Mesenchymal stem cell (in vitro differentiated cells and primary cell): ENCODE results near the gene SUSD4.

Experiments used
- DNase-seq: peaks from one replicate; pipeline ENCODE4 v3.0.0-alpha.2; 2013
- H2AFZ ChIP-seq: one replicate; pipeline ENCODE4 v1.6.1; 2013; ENCODE audit warnings: low read depth, mild to moderate bottlenecking, control low read depth, inconsistent platforms, low read length, moderate library complexity
- H2AK5ac ChIP-seq: 2 replicates; pipeline ENCODE4 v1.6.1; 2013; ENCODE audit warnings: low read length, moderate library complexity, mild to moderate bottlenecking, inconsistent platforms; ENCODE audit not compliant: severe bottlenecking
- H2BK120ac ChIP-seq: one replicate; pipeline ENCODE4 v1.6.1; 2013; ENCODE audit warnings: low read depth, mild to moderate bottlenecking, inconsistent platforms, low read length, moderate library complexity
- H2BK12ac ChIP-seq, 2 experiments: one replicate each; pipeline ENCODE4 v1.6.1; 2013; ENCODE audit warnings: inconsistent platforms in 2 of 2, low read length in 2 of 2, mild to moderate bottlenecking in 2 of 2, moderate library complexity in 2 of 2, control low read depth in 1 of 2
- H2BK15ac ChIP-seq: one replicate; pipeline ENCODE4 v1.6.1; 2013; ENCODE audit warnings: mild to moderate bottlenecking, low read depth, inconsistent platforms; ENCODE audit not compliant: poor library complexity, severe bottlenecking
- H2BK5ac ChIP-seq: 2 replicates; pipeline ENCODE4 v1.6.1; 2013; ENCODE audit warnings: low read depth, mild to moderate bottlenecking, low read length, control low read depth, inconsistent platforms; ENCODE audit not compliant: poor library complexity, severe bottlenecking
- H3K14ac ChIP-seq, 2 experiments: one replicate each; pipeline ENCODE4 v1.6.1; 2013; ENCODE audit warnings: inconsistent platforms in 2 of 2, low read length in 2 of 2, control low read depth in 1 of 2, mild to moderate bottlenecking in 1 of 2, moderate library complexity in 1 of 2
- H3K18ac ChIP-seq, 2 experiments: one replicate each; pipeline ENCODE4 v1.6.1; 2013; ENCODE audit warnings: inconsistent platforms in 2 of 2, low read length in 2 of 2, control low read depth in 1 of 2, low read depth in 1 of 2, mild to moderate bottlenecking in 1 of 2
- H3K23ac ChIP-seq, 2 experiments: one replicate each; pipeline ENCODE4 v1.6.1; 2013; ENCODE audit warnings: inconsistent platforms in 2 of 2, low read length in 2 of 2, mild to moderate bottlenecking in 2 of 2, moderate library complexity in 2 of 2, control low read depth in 1 of 2
- H3K27ac ChIP-seq: 2 replicates; pipeline ENCODE4 v1.5.1; 2013; ENCODE audit warnings: mild to moderate bottlenecking, moderate library complexity, low read length, control low read depth, inconsistent platforms; ENCODE audit not compliant: poor library complexity, severe bottlenecking
- H3K27me3 ChIP-seq, 2 experiments: 2 replicates each; pipeline versions ENCODE4 v1.6.1 to v1.7.0; 2013; ENCODE audit warnings: low read length in 2 of 2, mild to moderate bottlenecking in 2 of 2, moderate library complexity in 2 of 2, control low read depth in 1 of 2, inconsistent platforms in 1 of 2; ENCODE audit not compliant: control insufficient read depth in 1 of 2, insufficient read depth in 1 of 2
- H3K36me3 ChIP-seq, 2 experiments: 2 replicates each; pipeline versions ENCODE4 v1.6.1 to v1.7.0; 2013; ENCODE audit warnings: low read length in 2 of 2, control low read depth in 1 of 2, inconsistent platforms in 1 of 2, low read depth in 1 of 2, mild to moderate bottlenecking in 1 of 2; ENCODE audit not compliant: insufficient read depth in 2 of 2, control insufficient read depth in 1 of 2
- H3K4ac ChIP-seq, 2 experiments: one replicate each; pipeline ENCODE4 v1.6.1; 2013; ENCODE audit warnings: inconsistent platforms in 2 of 2, low read length in 2 of 2, mild to moderate bottlenecking in 2 of 2, moderate library complexity in 2 of 2, control low read depth in 1 of 2, low read depth in 1 of 2
- H3K4me1 ChIP-seq: 2 replicates; pipeline ENCODE4 v1.6.1; 2013; ENCODE audit warnings: low read depth, low read length, control low read depth; ENCODE audit not compliant: control insufficient read depth, insufficient read depth
- H3K4me2 ChIP-seq: 2 replicates; pipeline ENCODE4 v1.6.1; 2013; ENCODE audit warnings: low read length, mild to moderate bottlenecking, inconsistent platforms; ENCODE audit not compliant: poor library complexity, severe bottlenecking
- H3K4me3 ChIP-seq, 2 experiments: 2 replicates each; pipeline versions ENCODE4 v1.5.1 to v1.7.0; 2013; ENCODE audit warnings: low read length in 2 of 2, mild to moderate bottlenecking in 2 of 2, control low read depth in 1 of 2, low read depth in 1 of 2; ENCODE audit not compliant: insufficient read depth in 1 of 2
- H3K79me1 ChIP-seq: replicated peaks from 2 replicates; pipeline ENCODE4 v1.6.1; 2013; ENCODE audit warnings: mild to moderate bottlenecking, control low read depth, low read length, inconsistent platforms; ENCODE audit not compliant: poor library complexity, severe bottlenecking
- H3K9ac ChIP-seq: 2 replicates; pipeline ENCODE4 v1.7.0; 2013; ENCODE audit warnings: mild to moderate bottlenecking, low read length, moderate library complexity
- H3K9me3 ChIP-seq: 2 replicates; pipeline ENCODE4 v1.7.0; 2013; ENCODE audit warnings: mild to moderate bottlenecking, low read length; ENCODE audit not compliant: control insufficient read depth
- H4K8ac ChIP-seq: one replicate; pipeline ENCODE4 v1.6.1; 2013; ENCODE audit warnings: inconsistent platforms, mild to moderate bottlenecking, low read length, moderate library complexity
- H4K91ac ChIP-seq: one replicate; pipeline ENCODE4 v1.6.1; 2013; ENCODE audit warnings: mild to moderate bottlenecking, low read length, inconsistent platforms
- WGBS: methylation state at CpG from one replicate; pipeline ENCODE4 v1.1.7; 2013; ENCODE audit warnings: mixed read lengths; 5-methylcytosine and 5-hydroxymethylcytosine counted together

SUSD4 gene

GRCh38 chr1:223231011-223231572 is 132.9 kb downstream of the SUSD4 start:
- Histone ChIP-seq H2AK5ac (no peak overlapping the region), H4K91ac (no peak overlapping the region), H3K18ac (no peak overlapping the region), H3K4me1 (peaks cover 9% of the 10 kb centered on the region), H3K9me3 (no peaks in the 10 kb centered on the region), H3K14ac (peak overlapping the region in 1 of 2 experiments; percentile 81), H3K9ac (no peak overlapping the region), H3K27ac (no peak overlapping the region), H3K23ac (no peak overlapping the region), H4K8ac (no peak overlapping the region), H3K4ac (no peak overlapping the region), H3K4me3 (no peak overlapping the region), H2AFZ (no peak overlapping the region), H2BK12ac (no peak overlapping the region), H2BK120ac (no peak overlapping the region), H3K4me2 (no peak overlapping the region), H2BK5ac (no peak overlapping the region), H3K36me3 (no peaks in the 10 kb centered on the region), H3K79me1 (no peaks in the 10 kb centered on the region), H3K27me3 (peaks cover 10 to 18% of the 10 kb centered on the region in 2 experiments), H2BK15ac (no peak overlapping the region)
- WGBS = 97% methylated on average over 7 of the region's 7 CpGs
- no peak for DNase-seq

- H3K18ac ChIP-seq = peak overlapping the region in 1 of 2 experiments; percentile 75
These were observed 133.7 kb downstream of the SUSD4 start for GRCh38 chr1:223230161-223230881.

GRCh38 chr1:223229756-223230155 is 134.2 kb downstream of the SUSD4 start:
- WGBS = 86% methylated on average over 3 of the region's 3 CpGs
- no peak overlapping the region for H2BK120ac ChIP-seq
- no peak overlapping the region for H3K4me2 ChIP-seq
- H2AK5ac ChIP-seq = no peak overlapping the region
- H3K4me3 ChIP-seq = no peak overlapping the region
- H3K9ac ChIP-seq = no peak overlapping the region
- H2BK5ac ChIP-seq = no peak overlapping the region
- no peak overlapping the region for H2BK15ac ChIP-seq
- H3K27me3 ChIP-seq = peaks cover 15 to 29% of the 10 kb centered on the region in 2 experiments
- no peaks in the 10 kb centered on the region for H3K36me3 ChIP-seq
- DNase-seq = no peak
- H2BK12ac ChIP-seq = no peak overlapping the region
- no peak overlapping the region for H3K4ac ChIP-seq
- H3K79me1 ChIP-seq = no peaks in the 10 kb centered on the region
- H3K4me1 ChIP-seq = peaks cover 9% of the 10 kb centered on the region
- no peak overlapping the region for H4K8ac ChIP-seq
- H3K9me3 ChIP-seq = no peaks in the 10 kb centered on the region
- no peak overlapping the region for H3K14ac ChIP-seq
- H3K18ac ChIP-seq = no peak overlapping the region
- no peak overlapping the region for H3K27ac ChIP-seq
- H3K23ac ChIP-seq = no peak overlapping the region
- no peak overlapping the region for H2AFZ ChIP-seq
- H4K91ac ChIP-seq = no peak overlapping the region

More at GRCh38 chr1:223230161-223230881, 133.7 kb downstream of the SUSD4 start:
- H2BK5ac ChIP-seq = no peak overlapping the region
- no peak overlapping the region for H4K91ac ChIP-seq
- H3K36me3 ChIP-seq = no peaks in the 10 kb centered on the region
- H3K79me1 ChIP-seq = no peaks in the 10 kb centered on the region
- no peak overlapping the region for H3K14ac ChIP-seq
- no peak overlapping the region for H3K4me2 ChIP-seq
- 70% methylated on average over 8 of the region's 11 CpGs for WGBS
- H2BK15ac ChIP-seq = no peak overlapping the region
- no peak overlapping the region for H3K4me3 ChIP-seq
- no peak overlapping the region for H3K4ac ChIP-seq
- H3K23ac ChIP-seq = no peak overlapping the region
- H4K8ac ChIP-seq = no peak overlapping the region
- no peak overlapping the region for H2BK120ac ChIP-seq
- H2BK12ac ChIP-seq = peak overlapping the region in 1 of 2 experiments; percentile 59
- no peaks in the 10 kb centered on the region for H3K9me3 ChIP-seq
- H2AFZ ChIP-seq = no peak overlapping the region
- DNase-seq = peak; percentile 70
- H3K27me3 ChIP-seq = peaks cover 15 to 25% of the 10 kb centered on the region in 2 experiments
- peaks cover 9% of the 10 kb centered on the region for H3K4me1 ChIP-seq
- H3K27ac ChIP-seq = peak overlapping the region; percentile 4
- H3K9ac ChIP-seq = peak overlapping the region; percentile 28
- H2AK5ac ChIP-seq = no peak overlapping the region

DNA sequence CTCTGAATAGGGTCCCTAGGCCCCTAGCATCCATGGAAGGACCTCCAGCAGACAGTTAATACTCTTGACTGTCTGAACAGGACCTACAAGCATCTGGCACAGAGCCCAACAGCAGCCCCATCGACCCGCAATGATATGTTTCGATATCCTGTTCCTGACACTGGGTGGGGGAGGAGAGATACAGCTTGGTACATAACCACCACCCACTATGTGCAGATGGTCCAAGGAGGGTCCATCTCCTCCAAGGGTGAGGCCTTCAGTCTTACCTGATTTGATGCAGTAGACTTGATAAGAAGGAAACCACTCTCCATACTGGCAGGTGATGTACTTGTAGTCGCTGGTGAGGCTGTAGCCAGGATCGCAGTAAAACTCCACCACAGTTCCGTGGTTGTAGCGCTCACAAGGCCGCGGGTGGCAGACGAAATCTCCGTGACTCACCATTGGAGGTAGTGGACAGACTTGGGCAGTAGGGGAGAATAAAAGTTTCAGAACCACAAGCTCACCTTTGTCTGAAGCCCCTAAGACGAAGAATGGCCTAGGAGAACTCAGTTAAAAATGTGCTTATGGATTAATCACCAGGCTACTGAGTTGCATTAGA is 134.9 kb downstream of the SUSD4 start:
- Histone ChIP-seq H3K79me1 (no peaks in the 10 kb centered on the region), H3K23ac (no peak overlapping the region), H3K4me3 (no peak overlapping the region), H4K91ac (no peak overlapping the region), H2BK15ac (no peak overlapping the region), H3K4ac (no peak overlapping the region), H3K27me3 (peaks cover 15 to 34% of the 10 kb centered on the region in 2 experiments), H3K27ac (no peak overlapping the region), H3K9me3 (no peaks in the 10 kb centered on the region), H3K4me1 (peaks cover 9% of the 10 kb centered on the region), H2AFZ (no peak overlapping the region), H3K18ac (no peak overlapping the region), H2BK12ac (no peak overlapping the region), H2AK5ac (no peak overlapping the region), H3K9ac (no peak overlapping the region), H3K4me2 (no peak overlapping the region), H3K14ac (no peak overlapping the region), H4K8ac (no peak overlapping the region), H3K36me3 (no peaks in the 10 kb centered on the region), H2BK120ac (no peak overlapping the region), H2BK5ac (no peak overlapping the region)
- WGBS = 96% methylated on average over 12 of the region's 12 CpGs
- DNase-seq = no peak
